Measurements from ENCODE around the gene COG7.
"Not testable (repeated sequence)": the region's sequence is repeated elsewhere in the genome, so short reads cannot be mapped to it uniquely, and the experiment has no call there.

The COG7 gene

GRCh38 chr16:23452221-23452571 lies 793 bp downstream of the COG7 start:
- Histone ChIP-seq H3K4me2 (ENCODE audit: low read length) (peak overlapping the region; percentile 92), H3K27me3 (ENCODE audit: insufficient read depth, low read length) (no peaks in the 10 kb centered on the region), H3K4ac (ENCODE audit: low read depth, low read length) (no peak overlapping the region), H4K91ac (ENCODE audit: low read depth, low read length) (peak overlapping the region; percentile 78), H3K4me1 (ENCODE audit: control insufficient read depth in 1 of 2, insufficient read depth in 2 of 2, low read length in 2 of 2) (peaks cover 4 to 6% of the 10 kb centered on the region in 2 experiments), H2AFZ (ENCODE audit: insufficient read depth, low read length, poor library complexity) (peak overlapping the region; percentile 97), H3K4me3 (ENCODE audit: low read depth, low read length) (peak overlapping the region; percentile 92), H2AK5ac (ENCODE audit: low read length) (no peak overlapping the region), H3K9ac (ENCODE audit: low read length) (no peak overlapping the region), H3K9me3 (ENCODE audit: insufficient read depth, low read depth, low read length) (no peaks in the 10 kb centered on the region), H3K23ac (ENCODE audit: low read length) (no peak overlapping the region), H2BK5ac (ENCODE audit: low read depth, low read length, poor library complexity) (no peak overlapping the region), H3K14ac (ENCODE audit: low read length) (no peak overlapping the region), H2BK12ac (ENCODE audit: low read length) (no peak overlapping the region), H4K12ac (ENCODE audit: low read depth, low read length) (peak overlapping the region; percentile 10), H3K18ac (ENCODE audit: low read length) (peak overlapping the region; percentile 33), H3K79me1 (ENCODE audit: low read length) (peaks cover 4% of the 10 kb centered on the region), H3K36me3 (ENCODE audit: control insufficient read depth in 1 of 2, insufficient read depth in 2 of 2, low read length in 2 of 2) (peaks cover 5% of the 10 kb centered on the region in 2 experiments), H2BK120ac (ENCODE audit: insufficient read depth, low read length, poor library complexity) (no peak overlapping the region), H4K8ac (ENCODE audit: low read depth, low read length) (peak overlapping the region; percentile 99), H3K27ac (ENCODE audit: low read depth, low read length) (peak overlapping the region; percentile 48), H3K79me2 (ENCODE audit: control insufficient read depth, insufficient read depth, low read length, poor library complexity) (peaks cover 6% of the 10 kb centered on the region)
- no CpG with 5 or more reads among the region's 10 CpGs for WGBS (ENCODE audit: extremely low coverage, insufficient coverage, insufficient read length)
- DNase-seq: peak in 1 of 2 donors; percentile 8

DNA sequence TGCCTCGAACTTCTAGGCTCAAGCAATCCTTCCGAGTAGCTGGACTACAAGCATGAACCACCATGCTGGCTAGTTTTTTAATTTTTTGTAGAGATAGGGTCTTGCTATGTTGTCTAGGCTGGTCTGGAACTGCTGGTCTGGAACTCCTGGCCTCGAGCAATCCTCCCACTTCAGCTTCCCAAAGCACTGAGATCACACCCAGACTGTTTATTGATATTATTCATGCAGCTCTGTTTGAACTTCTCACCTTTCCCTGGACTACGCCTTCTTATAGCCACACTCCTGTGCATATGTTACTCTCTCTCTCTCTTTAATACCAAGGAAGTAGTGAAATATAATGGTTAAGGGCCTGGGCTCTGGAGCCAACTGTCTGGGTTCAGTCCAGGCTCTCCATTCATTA lies 4.6 kb downstream of the COG7 start:
- H3K4me1 ChIP-seq (ENCODE audit: control insufficient read depth in 1 of 2, insufficient read depth in 2 of 2, low read length in 2 of 2): peaks cover 1% of the 10 kb centered on the region in 2 experiments
- H4K12ac ChIP-seq (ENCODE audit: low read depth, low read length): no peak overlapping the region
- H3K4me2 ChIP-seq (ENCODE audit: low read length): no peak overlapping the region

GRCh38 chr16:23437542-23437941 lies 15.4 kb downstream of the COG7 start:
- H4K91ac ChIP-seq (ENCODE audit: low read depth, low read length); H3K27ac ChIP-seq (ENCODE audit: low read depth, low read length); H4K12ac ChIP-seq (ENCODE audit: low read depth, low read length); H3K4me3 ChIP-seq (ENCODE audit: low read depth, low read length); H2AFZ ChIP-seq (ENCODE audit: insufficient read depth, low read length, poor library complexity); DNase-seq; H3K18ac ChIP-seq (ENCODE audit: low read length); H3K4ac ChIP-seq (ENCODE audit: low read depth, low read length); H3K79me1 ChIP-seq (ENCODE audit: low read length); H3K27me3 ChIP-seq (ENCODE audit: insufficient read depth, low read length); H4K8ac ChIP-seq (ENCODE audit: low read depth, low read length); H3K9ac ChIP-seq (ENCODE audit: low read length); H3K23ac ChIP-seq (ENCODE audit: low read length); H2BK12ac ChIP-seq (ENCODE audit: low read length); H3K14ac ChIP-seq (ENCODE audit: low read length); H2AK5ac ChIP-seq (ENCODE audit: low read length); H2BK120ac ChIP-seq (ENCODE audit: insufficient read depth, low read length, poor library complexity); H3K4me2 ChIP-seq (ENCODE audit: low read length); H3K79me2 ChIP-seq (ENCODE audit: control insufficient read depth, insufficient read depth, low read length, poor library complexity); H3K9me3 ChIP-seq (ENCODE audit: insufficient read depth, low read depth, low read length); H3K4me1 ChIP-seq (ENCODE audit: control insufficient read depth in 1 of 2, insufficient read depth in 2 of 2, low read length in 2 of 2); H2BK5ac ChIP-seq (ENCODE audit: low read depth, low read length, poor library complexity): not testable (repeated sequence)
- peaks cover 20 to 21% of the 10 kb centered on the region in 2 experiments for H3K36me3 ChIP-seq (ENCODE audit: control insufficient read depth in 1 of 2, insufficient read depth in 2 of 2, low read length in 2 of 2)
- no CpG with 5 or more reads among the region's 7 CpGs for WGBS (ENCODE audit: extremely low coverage, insufficient coverage, insufficient read length)

More for the DNA sequence above, 4.6 kb downstream of the COG7 start:
- H3K9me3 ChIP-seq (ENCODE audit: insufficient read depth, low read depth, low read length): no peaks in the 10 kb centered on the region
- no peak overlapping the region for H2AK5ac ChIP-seq (ENCODE audit: low read length)
- no CpG with 5 or more reads among the region's 4 CpGs for WGBS (ENCODE audit: extremely low coverage, insufficient coverage, insufficient read length)
- no peak overlapping the region for H3K27ac ChIP-seq (ENCODE audit: low read depth, low read length)
- no peak overlapping the region for H3K18ac ChIP-seq (ENCODE audit: low read length)
- H2AFZ ChIP-seq (ENCODE audit: insufficient read depth, low read length, poor library complexity): no peak overlapping the region
- H2BK5ac ChIP-seq (ENCODE audit: low read depth, low read length, poor library complexity): no peak overlapping the region
- no peak overlapping the region for H4K8ac ChIP-seq (ENCODE audit: low read depth, low read length)
- H3K9ac ChIP-seq (ENCODE audit: low read length): no peak overlapping the region
- peak; percentile 79 to 83 for DNase-seq
- H2BK12ac ChIP-seq (ENCODE audit: low read length): no peak overlapping the region
- no peak overlapping the region for H3K14ac ChIP-seq (ENCODE audit: low read length)
- peaks cover 4% of the 10 kb centered on the region for H3K79me1 ChIP-seq (ENCODE audit: low read length)
- H3K4me3 ChIP-seq (ENCODE audit: low read depth, low read length): no peak overlapping the region
- no peak overlapping the region for H4K91ac ChIP-seq (ENCODE audit: low read depth, low read length)
- H3K27me3 ChIP-seq (ENCODE audit: insufficient read depth, low read length): no peaks in the 10 kb centered on the region
- peaks cover 5% of the 10 kb centered on the region for H3K79me2 ChIP-seq (ENCODE audit: control insufficient read depth, insufficient read depth, low read length, poor library complexity)
- no peak overlapping the region for H3K23ac ChIP-seq (ENCODE audit: low read length)
- H3K4ac ChIP-seq (ENCODE audit: low read depth, low read length): no peak overlapping the region
- no peak overlapping the region for H2BK120ac ChIP-seq (ENCODE audit: insufficient read depth, low read length, poor library complexity)
- peaks cover 4 to 10% of the 10 kb centered on the region in 2 experiments for H3K36me3 ChIP-seq (ENCODE audit: control insufficient read depth in 1 of 2, insufficient read depth in 2 of 2, low read length in 2 of 2)

DNA sequence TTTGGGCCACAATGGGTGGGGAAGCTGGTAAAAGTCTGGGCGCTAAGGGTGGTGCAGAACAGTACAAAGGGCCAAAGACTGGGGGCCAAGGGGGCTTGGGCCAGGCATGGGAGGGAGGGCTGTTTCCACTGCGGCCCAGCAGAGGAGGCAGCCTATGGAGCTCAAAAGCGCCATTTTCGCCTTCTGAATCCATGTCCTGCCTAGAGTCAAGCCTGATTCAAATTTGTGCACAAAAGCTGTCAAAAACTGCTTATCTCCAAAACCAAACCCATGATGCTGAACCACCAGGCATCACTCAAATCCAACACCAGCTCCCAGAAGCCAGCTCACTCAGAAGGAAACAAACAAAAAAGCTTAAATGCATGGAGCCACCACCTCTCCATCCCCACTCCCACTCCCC lies 16.0 kb downstream of the COG7 start:
- Histone ChIP-seq H2AFZ (ENCODE audit: insufficient read depth, low read length, poor library complexity) (no peak overlapping the region), H3K14ac (ENCODE audit: low read length) (no peak overlapping the region), H3K79me1 (ENCODE audit: low read length) (no peaks in the 10 kb centered on the region), H3K9me3 (ENCODE audit: insufficient read depth, low read depth, low read length) (no peaks in the 10 kb centered on the region), H3K27ac (ENCODE audit: low read depth, low read length) (no peak overlapping the region), H3K36me3 (ENCODE audit: control insufficient read depth in 1 of 2, insufficient read depth in 2 of 2, low read length in 2 of 2) (peaks cover 19 to 20% of the 10 kb centered on the region in 2 experiments), H3K4me1 (ENCODE audit: control insufficient read depth in 1 of 2, insufficient read depth in 2 of 2, low read length in 2 of 2) (no peaks in the 10 kb centered on the region), H2BK5ac (ENCODE audit: low read depth, low read length, poor library complexity) (no peak overlapping the region), H3K4me2 (ENCODE audit: low read length) (no peak overlapping the region), H4K91ac (ENCODE audit: low read depth, low read length) (no peak overlapping the region), H2AK5ac (ENCODE audit: low read length) (no peak overlapping the region), H3K79me2 (ENCODE audit: control insufficient read depth, insufficient read depth, low read length, poor library complexity) (no peaks in the 10 kb centered on the region), H4K12ac (ENCODE audit: low read depth, low read length) (no peak overlapping the region), H4K8ac (ENCODE audit: low read depth, low read length) (no peak overlapping the region), H3K9ac (ENCODE audit: low read length) (no peak overlapping the region), H2BK12ac (ENCODE audit: low read length) (no peak overlapping the region), H3K27me3 (ENCODE audit: insufficient read depth, low read length) (no peaks in the 10 kb centered on the region), H3K4ac (ENCODE audit: low read depth, low read length) (no peak overlapping the region), H2BK120ac (ENCODE audit: insufficient read depth, low read length, poor library complexity) (no peak overlapping the region), H3K18ac (ENCODE audit: low read length) (no peak overlapping the region), H3K4me3 (ENCODE audit: low read depth, low read length) (no peak overlapping the region), H3K23ac (ENCODE audit: low read length) (no peak overlapping the region)
- WGBS (ENCODE audit: extremely low coverage, insufficient coverage, insufficient read length): no CpG with 5 or more reads among the region's 4 CpGs
- DNase-seq: no peak
